H1 (cell line): ENCODE measurements around the gene FLT3. TPM values are rescaled to one million over a fixed set of nuclear protein-coding genes. Genes with fewer than 3 reads are reported as not detected.

Experiments
- CTCF ChIA-PET: fragments of 300-600 bp; sonication (Branson Sonifier 250); formaldehyde crosslinking; loops from one replicate; lab custom pipeline; 2021; ENCODE audit not compliant: partially characterized antibody; lab: Charles Lee
- POLR2A ChIA-PET: fragments of 300-600 bp; sonication (Branson Sonifier 250); formaldehyde crosslinking; loops from one replicate; lab custom pipeline; 2021; ENCODE audit warnings: inconsistent platforms; ENCODE audit not compliant: partially characterized antibody; lab: Charles Lee
- DNase-seq, 2 experiments: peaks; one replicate each; pipeline versions ENCODE4 v3.0.0 to v3.0.0-alpha.2; 2010 to 2022; ENCODE audit warnings: low spot score in 2 of 2, low read depth in 1 of 2, mixed read lengths in 1 of 2
- FAIRE-seq: peaks from 2 replicates; lab custom pipeline; 2011; peaks lifted over from hg19 to GRCh38; lab: Jason Lieb, UNC
- H2AFZ ChIP-seq: 2 replicates; pipeline ENCODE4 v1.8.1; 2012; ENCODE audit warnings: low read length, inconsistent platforms
- H2AK5ac ChIP-seq: 2 replicates; pipeline ENCODE4 v1.6.1; 2013; ENCODE audit warnings: low read depth, low read length
- H2BK120ac ChIP-seq: replicated peaks from 2 replicates; pipeline ENCODE3; 2013; ENCODE audit warnings: low read depth, low read length, inconsistent platforms
- H2BK12ac ChIP-seq: 2 replicates; pipeline ENCODE4 v1.6.1; 2013; ENCODE audit warnings: low read depth, low read length
- H2BK15ac ChIP-seq: 2 replicates; pipeline ENCODE4 v1.6.1; 2013; ENCODE audit warnings: low read length
- H2BK20ac ChIP-seq: 2 replicates; pipeline ENCODE4 v1.6.1; 2013; ENCODE audit warnings: low read length
- H2BK5ac ChIP-seq: 2 replicates; pipeline ENCODE4 v1.6.1; 2013; ENCODE audit warnings: low read depth, low read length
- H3K14ac ChIP-seq: 2 replicates; pipeline ENCODE4 v1.6.1; 2013; ENCODE audit warnings: inconsistent platforms; ENCODE audit not compliant: insufficient read length
- H3K18ac ChIP-seq: 2 replicates; pipeline ENCODE4 v1.6.1; 2013; ENCODE audit warnings: low read length; ENCODE audit errors: extremely low read depth
- H3K23ac ChIP-seq: 2 replicates; pipeline ENCODE4 v1.6.1; 2013; ENCODE audit warnings: inconsistent platforms; ENCODE audit not compliant: insufficient read length
- H3K23me2 ChIP-seq: 2 replicates; pipeline ENCODE4 v1.6.1; 2013; ENCODE audit warnings: low read depth, low read length
- H3K27ac ChIP-seq: 2 replicates; pipeline ENCODE4 v1.6.1; 2011; ENCODE audit warnings: low read depth, low read length, inconsistent platforms
- H3K27me3 ChIP-seq, 4 experiments: replicated peaks in 1 of 4; 1 replicate in 1 of 4; 2 replicates in 3 of 4; pipeline versions ENCODE4 v1.6.1 to v1.8.1; 2011 to 2013; ENCODE audit warnings: low read length in 3 of 4, mild to moderate bottlenecking in 3 of 4, inconsistent platforms in 2 of 4, mixed read lengths in 2 of 4, moderate library complexity in 1 of 4; ENCODE audit not compliant: control insufficient read depth in 3 of 4, insufficient read depth in 3 of 4; ENCODE audit errors: extremely low read depth in 1 of 4
- H3K36me3 ChIP-seq, 4 experiments: 2 replicates each; pipeline versions ENCODE4 v1.6.1 to v1.8.1; 2011 to 2013; ENCODE audit warnings: mild to moderate bottlenecking in 4 of 4, low read length in 3 of 4, moderate library complexity in 2 of 4, control low read depth in 1 of 4, inconsistent platforms in 1 of 4; ENCODE audit not compliant: insufficient read depth in 4 of 4, control insufficient read depth in 2 of 4
- H3K4ac ChIP-seq: replicated peaks from 2 replicates; pipeline ENCODE3; 2013; ENCODE audit warnings: low read length, low read depth, mixed read lengths, inconsistent platforms; ENCODE audit not compliant: insufficient read length
- H3K4me1 ChIP-seq, 4 experiments: replicated peaks in 1 of 4; 1 replicate in 1 of 4; 2 replicates in 3 of 4; pipeline versions ENCODE4 v1.6.1 to v1.8.1; 2011 to 2013; ENCODE audit warnings: low read length in 3 of 4, inconsistent platforms in 2 of 4, mixed read lengths in 1 of 4; ENCODE audit not compliant: insufficient read depth in 4 of 4, control insufficient read depth in 3 of 4
- H3K4me2 ChIP-seq, 2 experiments: 2 replicates each; pipeline versions ENCODE4 v1.6.1 to v1.8.1; 2011 to 2013; ENCODE audit warnings: low read depth in 2 of 2, low read length in 2 of 2, control low read depth in 1 of 2, inconsistent platforms in 1 of 2, mild to moderate bottlenecking in 1 of 2; ENCODE audit not compliant: insufficient read depth in 1 of 2
- H3K4me3 ChIP-seq, 4 experiments: fragments of 200-600, 300-600 bp in 1 of 4; sonication (generic), shearing (Covaris generic), sonication (Bioruptor Twin) in 1 of 4; 2 replicates each; pipeline versions ENCODE4 v1.5.1 to v1.8.1; 2011 to 2016; ENCODE audit warnings: low read length in 4 of 4, low read depth in 3 of 4, control low read depth in 2 of 4, inconsistent platforms in 2 of 4, mild to moderate bottlenecking in 2 of 4, mixed read lengths in 1 of 4, moderate library complexity in 1 of 4; ENCODE audit not compliant: insufficient read depth in 2 of 4; ENCODE audit errors: extremely low read depth in 1 of 4
- H3K56ac ChIP-seq: replicated peaks from 2 replicates; pipeline ENCODE3; 2013; ENCODE audit warnings: low read depth, mild to moderate bottlenecking, mixed read lengths, low read length, inconsistent platforms; ENCODE audit not compliant: insufficient read length
- H3K79me1 ChIP-seq: 2 replicates; pipeline ENCODE4 v1.6.1; 2013; ENCODE audit warnings: low read depth, low read length, control low read depth
- H3K79me2 ChIP-seq, 2 experiments: 2 replicates each; pipeline versions ENCODE4 v1.6.1 to v1.8.1; 2012 to 2013; ENCODE audit warnings: low read length in 2 of 2, mild to moderate bottlenecking in 2 of 2, inconsistent platforms in 1 of 2; ENCODE audit not compliant: insufficient read depth in 2 of 2, control insufficient read depth in 1 of 2
- H3K9ac ChIP-seq, 4 experiments: replicated peaks in 1 of 4; 1 replicate in 1 of 4; 2 replicates in 3 of 4; pipeline versions ENCODE4 v1.6.1 to v1.8.1; 2011 to 2013; ENCODE audit warnings: low read depth in 3 of 4, low read length in 3 of 4, control low read depth in 2 of 4, mild to moderate bottlenecking in 2 of 4, moderate library complexity in 2 of 4, inconsistent platforms in 1 of 4; ENCODE audit errors: extremely low read depth in 1 of 4
- H3K9me3 ChIP-seq, 2 experiments: 2 replicates each; pipeline versions ENCODE4 v1.6.1 to v1.8.1; 2012 to 2013; ENCODE audit warnings: mild to moderate bottlenecking in 2 of 2, moderate library complexity in 2 of 2, control low read depth in 1 of 2, inconsistent platforms in 1 of 2, low read depth in 1 of 2, low read length in 1 of 2, mixed read lengths in 1 of 2; ENCODE audit not compliant: insufficient read depth in 2 of 2
- H4K20me1 ChIP-seq, 2 experiments: replicated peaks in 1 of 2; 2 replicates each; pipeline versions ENCODE3 to v1.8.1; 2011 to 2013; ENCODE audit warnings: inconsistent platforms in 2 of 2, low read length in 2 of 2, mild to moderate bottlenecking in 1 of 2; ENCODE audit not compliant: insufficient read depth in 2 of 2, control insufficient read depth in 1 of 2
- H4K5ac ChIP-seq: 2 replicates; pipeline ENCODE4 v1.6.1; 2013; ENCODE audit warnings: low read length, low read depth, mixed read lengths, inconsistent platforms; ENCODE audit not compliant: insufficient read length
- H4K8ac ChIP-seq: 2 replicates; pipeline ENCODE4 v1.8.0; 2013; ENCODE audit warnings: mild to moderate bottlenecking, moderate library complexity, low read length, inconsistent platforms; ENCODE audit not compliant: insufficient read depth; ENCODE audit errors: extremely low read depth
- H4K91ac ChIP-seq: replicated peaks from 2 replicates; pipeline ENCODE3; 2013; ENCODE audit warnings: low read length, mixed read lengths, inconsistent platforms; ENCODE audit not compliant: insufficient read length
- CREB1 ChIP-seq: IDR thresholded peaks from 2 replicates; pipeline ENCODE4 v1.6.1; 2012; ENCODE audit warnings: inconsistent platforms
- NANOG ChIP-seq: IDR thresholded peaks from 2 replicates; pipeline ENCODE4 v1.6.1; 2011; ENCODE audit warnings: low read length, low read depth, mild to moderate bottlenecking, inconsistent platforms; ENCODE audit not compliant: insufficient read depth, poor library complexity, severe bottlenecking
- POU5F1 ChIP-seq: IDR thresholded peaks from 2 replicates; pipeline ENCODE4 v1.6.1; 2011; ENCODE audit warnings: low read depth, mild to moderate bottlenecking, low read length, moderate library complexity
- SUZ12 ChIP-seq: fragments of 200-600 bp; sonication (generic); IDR thresholded peaks from 2 replicates; pipeline ENCODE4 v1.6.1; 2012; ENCODE audit warnings: mild to moderate bottlenecking, inconsistent platforms, low read length, moderate library complexity, mixed read lengths
- WGBS, 2 experiments: shearing (Covaris generic) in 1 of 2; methylation state at CpG; one replicate each; pipeline versions ENCODE4 v1.1.6 to v1.1.7; 2013 to 2015; ENCODE audit warnings: low lambda C conversion rate in 2 of 2, mixed read lengths in 2 of 2, inconsistent platforms in 1 of 2, low coverage in 1 of 2, missing lambda C conversion rate in 1 of 2; ENCODE audit not compliant: insufficient replicate concordance in 2 of 2, insufficient coverage in 1 of 2, insufficient read length in 1 of 2; ENCODE audit errors: extremely low coverage in 1 of 2, missing lambda C conversion rate in 1 of 2; 5-methylcytosine and 5-hydroxymethylcytosine counted together
- polyA plus RNA-seq, 7 experiments: library from polyadenylated mRNA; depleted of rRNA in 3 of 7; stranded (reverse) in 5 of 7; unstranded in 2 of 7; fragments of >200 nt in 5 of 7; fragments of 200-250 nt in 2 of 7; gene quantifications; 1 replicate in 5 of 7; 2 replicates in 1 of 7; 4 replicates in 1 of 7; pipeline versions ENCODE4 v1.2.1 to v1.2.3, GENCODE V29; 2011 to 2013; ENCODE audit warnings: missing spikeins in 2 of 7, mixed read lengths in 2 of 7
- total RNA-seq: library from RNA; stranded (reverse); fragmentation: NEBNext Ultra II Directional; extraction: Animal tissue kit (Norgen Biotek cat#: 25700); gene quantifications from 2 replicates; pipeline ENCODE4 v1.2.1, GENCODE V29; 2021
- TF ChIP-seq, protein P1 (sequence below): IDR thresholded peaks from 2 replicates; pipeline ENCODE4 v1.6.1; 2011; ENCODE audit warnings: low read length, improper control_type of control experiment
- TF ChIP-seq, protein P2 (sequence below): IDR thresholded peaks from 2 replicates; pipeline ENCODE4 v1.6.1; 2012; ENCODE audit warnings: inconsistent platforms

The FLT3 gene
- total and polyA plus RNA-seq, 2 of the 8 experiments (the other 6 are each of a cell fraction or from before 2014, with no cell fraction given), result 0.44 to 0.71 TPM

DNA sequence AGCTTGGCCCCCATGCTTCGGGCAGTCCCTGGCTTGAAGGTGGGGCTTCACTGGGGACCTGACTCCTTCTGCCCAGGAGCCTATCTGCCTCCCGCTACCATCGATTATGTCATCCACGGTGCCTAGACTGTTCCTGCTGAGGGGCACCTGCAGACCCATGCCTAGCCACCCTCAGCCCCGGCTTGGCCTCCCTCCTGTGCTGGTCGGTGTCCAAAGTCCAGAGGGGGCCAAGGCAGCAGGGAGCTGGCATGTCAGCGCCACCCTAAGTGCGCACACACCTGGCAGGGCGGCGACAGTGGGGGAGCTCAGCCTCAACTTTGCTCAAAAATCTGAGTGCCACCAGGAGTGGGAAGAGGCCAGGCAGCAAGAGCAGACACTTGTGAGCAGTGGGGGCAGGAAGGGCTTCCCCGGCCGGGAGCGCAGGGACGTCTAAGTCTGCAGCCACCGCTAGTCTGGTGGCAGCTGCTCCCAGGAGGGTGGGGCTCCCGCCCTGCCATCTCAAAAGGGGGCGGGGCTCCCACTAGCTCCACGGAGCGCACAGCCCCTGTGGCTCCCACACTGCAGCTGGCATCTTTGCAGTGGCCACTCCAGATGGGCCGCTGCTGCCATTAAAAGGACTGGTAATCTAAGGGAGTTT lies 98.4 kb downstream of the FLT3 start:
- Histone ChIP-seq H2AFZ (no peak overlapping the region), H2BK15ac (no peak overlapping the region), H3K56ac (no peak overlapping the region), H3K79me2 (no peaks in the 10 kb centered on the region), H2BK5ac (no peak overlapping the region), H3K23ac (no peak overlapping the region), H3K27me3 (no peaks in the 10 kb centered on the region), H3K79me1 (no peaks in the 10 kb centered on the region), H3K4me2 (no peak overlapping the region), H3K9me3 (no peaks in the 10 kb centered on the region), H3K27ac (no peak overlapping the region), H3K36me3 (no peaks in the 10 kb centered on the region), H3K4ac (no peak overlapping the region), H3K4me3 (no peak overlapping the region), H4K8ac (no peak overlapping the region), H3K4me1 (peaks cover 0 to 8% (median 5%) of the 10 kb centered on the region in 4 experiments; a peak in 4 of 7 replicates), H3K9ac (no peak overlapping the region), H4K20me1 (no peaks in the 10 kb centered on the region), H2AK5ac (no peak overlapping the region), H4K5ac (no peak overlapping the region), H2BK20ac (no peak overlapping the region), H3K14ac (no peak overlapping the region), H2BK12ac (no peak overlapping the region), H2BK120ac (no peak overlapping the region), H3K23me2 (no peaks in the 10 kb centered on the region), H3K18ac (no peak overlapping the region), H4K91ac (no peak overlapping the region)
- CTCF ChIA-PET, result interaction anchor here (0.8 to 1.2 kb wide), 5 partner anchors 10 to 47 kb away, joined by 3 to 5 read pairs (median 3); no protein-coding TSS in a partner anchor
- no peak for TF ChIP-seq NANOG
- TF ChIP-seq CREB1, result no peak
- TF ChIP-seq, protein P1, sequence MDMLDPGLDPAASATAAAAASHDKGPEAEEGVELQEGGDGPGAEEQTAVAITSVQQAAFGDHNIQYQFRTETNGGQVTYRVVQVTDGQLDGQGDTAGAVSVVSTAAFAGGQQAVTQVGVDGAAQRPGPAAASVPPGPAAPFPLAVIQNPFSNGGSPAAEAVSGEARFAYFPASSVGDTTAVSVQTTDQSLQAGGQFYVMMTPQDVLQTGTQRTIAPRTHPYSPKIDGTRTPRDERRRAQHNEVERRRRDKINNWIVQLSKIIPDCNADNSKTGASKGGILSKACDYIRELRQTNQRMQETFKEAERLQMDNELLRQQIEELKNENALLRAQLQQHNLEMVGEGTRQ, result no peak
- TF ChIP-seq, protein P2, sequence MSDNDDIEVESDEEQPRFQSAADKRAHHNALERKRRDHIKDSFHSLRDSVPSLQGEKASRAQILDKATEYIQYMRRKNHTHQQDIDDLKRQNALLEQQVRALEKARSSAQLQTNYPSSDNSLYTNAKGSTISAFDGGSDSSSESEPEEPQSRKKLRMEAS, result no peak
- TF ChIP-seq SUZ12, result no peak
- TF ChIP-seq POU5F1, result no peak
- POLR2A ChIA-PET, result no interaction called here
- DNase-seq (no peak), FAIRE-seq (no peak)
- WGBS, 2 experiments, result 89% methylated on average over 20 of the region's 20 CpGs; no CpG with 5 or more reads in 1 of the 2 experiments
